ENCODE data around the gene NRXN3. TPM values are rescaled to one million over a fixed set of nuclear protein-coding genes. Genes with fewer than 3 reads are reported as not detected.

The NRXN3 gene
- polyA plus RNA-seq, 1 donor from 2014 or later, result 110 TPM

GRCh38 chr14:79899610-79900009, 1729.4 kb downstream of the NRXN3 start:
- no peak overlapping the region for H3K9ac ChIP-seq (ENCODE audit: low read length)
- no peaks in the 10 kb centered on the region for H3K9me3 ChIP-seq (ENCODE audit: low read length)
- no peaks in the 10 kb centered on the region for H3K36me3 ChIP-seq (ENCODE audit: insufficient read depth, low read length)
- H3K79me2 ChIP-seq (replicated peaks; ENCODE audit: insufficient read depth, low read length), result no peaks in the 10 kb centered on the region
- H3F3A ChIP-seq (ENCODE audit: insufficient read depth, low read length, poor library complexity, severe bottlenecking), result no peaks in the 10 kb centered on the region
- H2AFZ ChIP-seq (ENCODE audit: low read depth, low read length), result no peak overlapping the region
- H3K9me2 ChIP-seq (ENCODE audit: insufficient read depth, low read length), result no peaks in the 10 kb centered on the region
- H3K4me2 ChIP-seq (ENCODE audit: low read length), result no peak overlapping the region
- no peak overlapping the region for H3K27ac ChIP-seq (ENCODE audit: low read length)
- no peak for TF ChIP-seq EP300 (conservative IDR thresholded peaks at IDR 0.05; ENCODE audit: poor library complexity, severe bottlenecking)
- TF ChIP-seq REST (IDR thresholded peaks at IDR 0.05; ENCODE audit: borderline replicate concordance), result no peak
- no peak for TF ChIP-seq EZH2 (IDR thresholded peaks at IDR 0.05; ENCODE audit: borderline replicate concordance, insufficient read depth, low read length, poor library complexity, severe bottlenecking)
- TF ChIP-seq MXI1 (conservative IDR thresholded peaks at IDR 0.05; ENCODE audit: poor library complexity, severe bottlenecking), result no peak
- TF ChIP-seq CTCF (IDR thresholded peaks at IDR 0.05; ENCODE audit: poor library complexity, severe bottlenecking), result no peak
- no peak for TF ChIP-seq TAF1 (IDR thresholded peaks at IDR 0.05; ENCODE audit: low read depth)
- TF ChIP-seq RAD21 (conservative IDR thresholded peaks at IDR 0.05), result no peak
- no peak for TF ChIP-seq SMC3 (conservative IDR thresholded peaks at IDR 0.05; ENCODE audit: poor library complexity)
- TF ChIP-seq POLR2AphosphoS5 (IDR thresholded peaks at IDR 0.05), result no peak
- H3K4me3 ChIP-seq (ENCODE audit: low read length), result no peak overlapping the region
- H3K27me3 ChIP-seq (ENCODE audit: insufficient read depth, low read depth, low read length), result no peaks in the 10 kb centered on the region
- no peaks in the 10 kb centered on the region for H4K20me1 ChIP-seq (ENCODE audit: insufficient read depth)

GRCh38 chr14:79904497-79904896, 1734.3 kb downstream of the NRXN3 start:
- Histone ChIP-seq H3K79me2 (replicated peaks; ENCODE audit: insufficient read depth, low read length) (no peaks in the 10 kb centered on the region), H3K36me3 (ENCODE audit: insufficient read depth, low read length) (no peaks in the 10 kb centered on the region), H3K27me3 (ENCODE audit: insufficient read depth, low read depth, low read length) (no peaks in the 10 kb centered on the region), H4K20me1 (ENCODE audit: insufficient read depth) (no peaks in the 10 kb centered on the region), H3K9me2 (ENCODE audit: insufficient read depth, low read length) (no peaks in the 10 kb centered on the region), H3K4me3 (ENCODE audit: low read length) (no peak overlapping the region), H2AFZ (ENCODE audit: low read depth, low read length) (no peak overlapping the region), H3F3A (ENCODE audit: insufficient read depth, low read length, poor library complexity, severe bottlenecking) (no peaks in the 10 kb centered on the region), H3K27ac (ENCODE audit: low read length) (no peak overlapping the region), H3K9ac (ENCODE audit: low read length) (no peak overlapping the region), H3K9me3 (ENCODE audit: low read length) (no peaks in the 10 kb centered on the region), H3K4me2 (ENCODE audit: low read length) (no peak overlapping the region)
- TF ChIP-seq POLR2AphosphoS5 (IDR thresholded peaks at IDR 0.05) (no peak), CTCF (IDR thresholded peaks at IDR 0.05; ENCODE audit: poor library complexity, severe bottlenecking) (no peak), EZH2 (IDR thresholded peaks at IDR 0.05; ENCODE audit: borderline replicate concordance, insufficient read depth, low read length, poor library complexity, severe bottlenecking) (no peak), MXI1 (conservative IDR thresholded peaks at IDR 0.05; ENCODE audit: poor library complexity, severe bottlenecking) (no peak), TAF1 (IDR thresholded peaks at IDR 0.05; ENCODE audit: low read depth) (no peak), RAD21 (conservative IDR thresholded peaks at IDR 0.05) (no peak), REST (IDR thresholded peaks at IDR 0.05; ENCODE audit: borderline replicate concordance) (no peak), EP300 (conservative IDR thresholded peaks at IDR 0.05; ENCODE audit: poor library complexity, severe bottlenecking) (no peak), SMC3 (conservative IDR thresholded peaks at IDR 0.05; ENCODE audit: poor library complexity) (no peak)
